ENCODE results near the gene ZNF200.

DNA sequence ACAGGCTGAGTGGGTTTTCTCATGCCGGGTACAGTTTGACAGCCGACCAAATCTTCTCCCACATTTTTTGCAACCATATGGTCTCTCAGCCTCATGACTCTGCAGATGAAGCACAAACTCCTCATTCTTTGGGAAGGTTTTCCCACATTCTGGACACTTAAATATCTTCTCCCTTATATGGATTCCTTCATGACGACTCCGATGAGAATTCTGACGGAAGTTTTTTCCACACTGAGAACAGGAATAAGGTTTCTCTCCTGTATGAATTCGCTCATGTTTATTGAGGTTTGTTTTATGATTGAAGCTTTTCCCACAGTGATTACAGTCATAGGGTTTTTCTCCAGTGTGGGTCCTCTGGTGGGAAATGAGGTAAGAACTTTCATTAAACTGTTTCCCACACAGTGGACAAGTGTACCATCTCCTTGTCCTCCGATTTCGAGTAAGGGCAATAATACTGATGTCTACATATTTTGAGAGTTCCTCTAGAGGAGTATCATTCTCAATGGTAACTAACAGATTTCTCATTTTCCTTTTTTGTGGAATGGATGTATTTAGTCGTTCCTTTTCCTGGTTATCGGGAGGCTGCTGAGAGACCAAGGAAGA is 10.9 kb downstream of the ZNF200 start:
- TF ChIP-seq, protein P1, sequence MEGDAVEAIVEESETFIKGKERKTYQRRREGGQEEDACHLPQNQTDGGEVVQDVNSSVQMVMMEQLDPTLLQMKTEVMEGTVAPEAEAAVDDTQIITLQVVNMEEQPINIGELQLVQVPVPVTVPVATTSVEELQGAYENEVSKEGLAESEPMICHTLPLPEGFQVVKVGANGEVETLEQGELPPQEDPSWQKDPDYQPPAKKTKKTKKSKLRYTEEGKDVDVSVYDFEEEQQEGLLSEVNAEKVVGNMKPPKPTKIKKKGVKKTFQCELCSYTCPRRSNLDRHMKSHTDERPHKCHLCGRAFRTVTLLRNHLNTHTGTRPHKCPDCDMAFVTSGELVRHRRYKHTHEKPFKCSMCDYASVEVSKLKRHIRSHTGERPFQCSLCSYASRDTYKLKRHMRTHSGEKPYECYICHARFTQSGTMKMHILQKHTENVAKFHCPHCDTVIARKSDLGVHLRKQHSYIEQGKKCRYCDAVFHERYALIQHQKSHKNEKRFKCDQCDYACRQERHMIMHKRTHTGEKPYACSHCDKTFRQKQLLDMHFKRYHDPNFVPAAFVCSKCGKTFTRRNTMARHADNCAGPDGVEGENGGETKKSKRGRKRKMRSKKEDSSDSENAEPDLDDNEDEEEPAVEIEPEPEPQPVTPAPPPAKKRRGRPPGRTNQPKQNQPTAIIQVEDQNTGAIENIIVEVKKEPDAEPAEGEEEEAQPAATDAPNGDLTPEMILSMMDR (IDR thresholded peaks at IDR 0.05; ENCODE audit: low read depth, low read length, poor library complexity, severe bottlenecking): no peak
- TF ChIP-seq EZH2phosphoT487 (IDR thresholded peaks at IDR 0.05; ENCODE audit: borderline replicate concordance, low read length): no peak
